Activated T-cell treated with anti-CD3 and anti-CD28 coated beads, Interleukin-2, amount 50 U/mL, for 72 hours (primary cell): Measurements from ENCODE around the gene GREB1. TPM values are rescaled to one million over a fixed set of nuclear protein-coding genes. Genes with fewer than 3 reads are reported as not detected.

Experiments
- ATAC-seq, 2 donors: fragments of 150-1000 bp; cut with Tn5 transposase; replicated peaks in 1 of 2; 2 replicates each; pipeline ENCODE4 v1.10.0; 2021; ENCODE audit warnings: moderate library complexity in 2 of 2, mild to moderate bottlenecking in 1 of 2
- DNase-seq, 2 donors: peaks; one replicate each; pipeline ENCODE4 v3.0.0; 2021 to 2022; ENCODE audit warnings: mixed read lengths in 1 of 2
- H3K27ac Mint-ChIP-seq: one replicate; pipeline ENCODE4 v1.8.0; 2022; ENCODE audit warnings: mild to moderate bottlenecking, moderate library complexity, mixed read lengths
- H3K27me3 Mint-ChIP-seq: one replicate; pipeline ENCODE4 v1.8.0; 2022; ENCODE audit warnings: low read depth, mixed read lengths
- H3K36me3 Mint-ChIP-seq, 2 donors: one replicate each; pipeline ENCODE4 v1.8.0; 2022; ENCODE audit warnings: mixed read lengths in 2 of 2, mild to moderate bottlenecking in 1 of 2; ENCODE audit not compliant: insufficient read depth in 2 of 2
- H3K4me1 Mint-ChIP-seq: one replicate; pipeline ENCODE4 v1.8.0; 2022; ENCODE audit warnings: low read depth, mixed read lengths
- H3K4me3 Mint-ChIP-seq, 2 donors: one replicate each; pipeline ENCODE4 v1.8.0; 2022; ENCODE audit warnings: mild to moderate bottlenecking in 2 of 2, mixed read lengths in 2 of 2, moderate library complexity in 2 of 2
- H3K9me3 Mint-ChIP-seq, 2 donors: one replicate each; pipeline ENCODE4 v1.8.0; 2022; ENCODE audit warnings: mixed read lengths in 2 of 2
- total RNA-seq, 2 donors: library from RNA; stranded (reverse); gene quantifications; one replicate each; pipeline ENCODE4 v1.2.3, GENCODE V29; 2022

GREB1 gene
- total RNA-seq, 2 donors from 2014 or later, result 2.2 to 2.4 TPM

GRCh38 chr2:11584525-11585056 lies 50.7 kb downstream of the GREB1 start:
- peaks cover 18% of the 10 kb centered on the region for H3K4me1 Mint-ChIP-seq
- peak; percentile 1 to 8 for ATAC-seq
- H3K36me3 Mint-ChIP-seq, result no peaks in the 10 kb centered on the region
- no peak overlapping the region for H3K4me3 Mint-ChIP-seq
- no peak overlapping the region for H3K27ac Mint-ChIP-seq
- DNase-seq, result no peak
- H3K9me3 Mint-ChIP-seq, result no peaks in the 10 kb centered on the region
- peaks cover 22% of the 10 kb centered on the region for H3K27me3 Mint-ChIP-seq

GRCh38 chr2:11585071-11585470 lies 51.2 kb downstream of the GREB1 start:
- Mint-ChIP-seq H3K27ac (no peak overlapping the region), H3K27me3 (peaks cover 22% of the 10 kb centered on the region), H3K36me3 (no peaks in the 10 kb centered on the region), H3K4me1 (peaks cover 18% of the 10 kb centered on the region), H3K9me3 (no peaks in the 10 kb centered on the region), H3K4me3 (no peak overlapping the region)
- DNase-seq (no peak), ATAC-seq (no peak)

DNA sequence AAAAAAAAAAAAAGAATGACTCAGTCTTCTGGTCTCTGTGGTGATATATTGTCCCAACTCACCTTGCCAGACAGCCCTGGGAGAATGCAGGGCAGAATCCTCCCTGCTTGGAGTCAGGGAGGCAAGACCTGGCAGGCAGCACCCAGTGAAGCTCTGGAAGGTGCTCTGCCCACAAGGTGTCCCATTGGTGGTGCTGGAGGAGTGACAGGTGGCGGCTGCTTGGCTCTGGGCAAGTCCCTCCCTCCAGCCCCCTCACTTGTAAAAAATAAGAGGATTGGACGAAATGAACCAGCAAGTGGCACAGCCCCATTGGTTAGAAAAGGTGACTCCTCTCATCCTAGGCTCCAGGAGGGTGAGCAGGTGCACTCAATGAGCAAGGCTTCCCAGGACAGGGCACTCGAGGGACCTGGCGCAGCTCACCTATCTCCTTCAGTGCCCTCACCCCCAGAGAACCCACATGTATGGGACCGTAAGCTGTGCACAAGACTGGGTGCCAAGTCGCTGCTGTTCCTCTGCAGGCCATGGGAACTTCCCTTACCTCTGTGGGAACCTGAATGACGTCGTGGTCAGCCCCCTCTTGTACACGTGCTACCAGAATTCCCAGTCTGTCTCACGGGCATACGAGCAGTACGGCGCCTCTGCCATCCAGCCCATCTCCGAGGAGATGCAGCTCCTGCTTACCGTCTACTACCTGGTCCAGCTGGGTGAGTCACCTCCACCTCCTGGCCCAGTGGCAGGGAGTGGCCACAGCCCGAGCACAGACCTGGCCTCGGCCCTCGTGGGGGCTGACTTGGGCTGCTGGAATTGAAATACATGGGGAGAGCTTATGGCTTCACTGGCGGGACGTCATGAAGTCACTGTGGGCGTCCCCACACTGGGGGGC lies 54.6 kb downstream of the GREB1 start:
- no peaks in the 10 kb centered on the region for H3K9me3 Mint-ChIP-seq
- peaks cover 10% of the 10 kb centered on the region for H3K4me1 Mint-ChIP-seq
- no peak for DNase-seq
- no peak for ATAC-seq
- H3K27ac Mint-ChIP-seq, result no peak overlapping the region
- peaks cover 22% of the 10 kb centered on the region for H3K27me3 Mint-ChIP-seq
- no peaks in the 10 kb centered on the region for H3K36me3 Mint-ChIP-seq
- no peak overlapping the region for H3K4me3 Mint-ChIP-seq

DNA sequence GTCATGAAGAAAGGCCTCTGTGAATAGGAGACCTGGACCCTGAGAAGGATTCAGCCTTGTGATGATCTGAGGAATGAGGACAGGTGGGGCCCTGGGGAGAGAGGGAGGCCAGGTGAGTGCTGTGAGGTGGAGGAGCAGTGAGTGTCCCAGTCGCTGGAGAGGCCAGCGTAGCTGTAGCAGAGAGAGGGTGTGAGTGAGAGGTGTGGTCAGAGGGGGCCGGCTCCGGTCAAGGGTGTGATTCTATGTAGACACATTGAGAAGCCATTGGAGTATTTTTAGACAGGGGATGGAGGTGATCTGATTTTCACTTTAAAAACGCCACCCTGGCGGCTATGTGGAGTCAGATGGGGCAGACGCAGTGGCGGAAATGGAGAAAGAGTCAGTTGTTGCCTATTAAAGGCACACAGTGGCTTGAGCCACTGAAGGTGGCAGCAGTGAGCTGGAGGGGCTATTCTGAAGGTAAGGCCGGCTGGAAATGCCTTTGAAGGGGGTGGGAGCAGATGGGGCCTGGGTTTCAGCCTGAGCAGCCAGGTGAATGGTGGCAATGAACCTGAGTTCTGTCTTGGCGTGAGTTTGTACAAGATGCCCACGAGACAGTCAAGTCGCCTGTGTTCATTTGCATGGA lies 55.6 kb downstream of the GREB1 start:
- ATAC-seq (no peak), DNase-seq (no peak)
- Mint-ChIP-seq H3K27ac (no peak overlapping the region), H3K27me3 (peaks cover 20% of the 10 kb centered on the region), H3K36me3 (no peaks in the 10 kb centered on the region), H3K9me3 (no peaks in the 10 kb centered on the region), H3K4me1 (peaks cover under 1% of the 10 kb centered on the region), H3K4me3 (no peak overlapping the region)

DNA sequence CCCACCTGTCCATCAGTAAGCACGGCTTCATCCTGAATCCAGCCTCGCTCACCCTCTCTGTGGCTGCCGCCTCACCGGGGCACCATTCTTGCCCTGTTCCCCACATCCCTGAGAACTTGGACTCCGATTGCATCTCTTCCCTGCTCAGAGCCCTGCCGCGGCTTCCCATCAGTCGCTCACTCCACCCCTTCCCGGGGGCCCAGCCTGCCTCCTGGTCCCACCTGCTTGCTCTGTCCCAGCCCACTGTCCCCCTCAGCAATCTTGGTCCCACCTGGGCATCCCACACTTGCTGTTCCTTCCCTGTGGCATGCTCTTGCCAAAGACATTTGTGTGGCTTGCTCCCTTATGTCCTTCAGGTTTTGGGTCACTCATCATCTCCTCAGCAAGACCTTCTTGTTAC lies 56.3 kb downstream of the GREB1 start:
- H3K27me3 Mint-ChIP-seq, result peaks cover 13% of the 10 kb centered on the region
- DNase-seq, result no peak
- no peak overlapping the region for H3K27ac Mint-ChIP-seq
- no peaks in the 10 kb centered on the region for H3K9me3 Mint-ChIP-seq
- H3K4me3 Mint-ChIP-seq, result no peak overlapping the region
- no peaks in the 10 kb centered on the region for H3K4me1 Mint-ChIP-seq
- ATAC-seq, result no peak
- no peaks in the 10 kb centered on the region for H3K36me3 Mint-ChIP-seq

- H3K9me3 Mint-ChIP-seq, result no peaks in the 10 kb centered on the region
- no peaks in the 10 kb centered on the region for H3K4me1 Mint-ChIP-seq
- peaks cover 4% of the 10 kb centered on the region for H3K27me3 Mint-ChIP-seq
- no peak overlapping the region for H3K4me3 Mint-ChIP-seq
- DNase-seq (no peak), ATAC-seq (no peak)
- no peaks in the 10 kb centered on the region for H3K36me3 Mint-ChIP-seq
- no peak overlapping the region for H3K27ac Mint-ChIP-seq
Measured at GRCh38 chr2:11591091-11591490, 57.2 kb downstream of the GREB1 start.

- H3K27ac Mint-ChIP-seq, result no peak overlapping the region
- DNase-seq, result no peak
- no peak overlapping the region for H3K4me3 Mint-ChIP-seq
- H3K27me3 Mint-ChIP-seq, result no peaks in the 10 kb centered on the region
- H3K9me3 Mint-ChIP-seq, result no peaks in the 10 kb centered on the region
- no peaks in the 10 kb centered on the region for H3K36me3 Mint-ChIP-seq
- H3K4me1 Mint-ChIP-seq, result no peaks in the 10 kb centered on the region
- no peak for ATAC-seq
Measured at GRCh38 chr2:11592671-11593574, 59.1 kb downstream of the GREB1 start.

- Mint-ChIP-seq H3K4me3 (no peak overlapping the region), H3K27me3 (no peaks in the 10 kb centered on the region), H3K27ac (no peak overlapping the region), H3K36me3 (no peaks in the 10 kb centered on the region), H3K9me3 (no peaks in the 10 kb centered on the region), H3K4me1 (no peaks in the 10 kb centered on the region)
- DNase-seq (no peak), ATAC-seq (no peak)
Measured at GRCh38 chr2:11596801-11597200, 63.0 kb downstream of the GREB1 start.

DNA sequence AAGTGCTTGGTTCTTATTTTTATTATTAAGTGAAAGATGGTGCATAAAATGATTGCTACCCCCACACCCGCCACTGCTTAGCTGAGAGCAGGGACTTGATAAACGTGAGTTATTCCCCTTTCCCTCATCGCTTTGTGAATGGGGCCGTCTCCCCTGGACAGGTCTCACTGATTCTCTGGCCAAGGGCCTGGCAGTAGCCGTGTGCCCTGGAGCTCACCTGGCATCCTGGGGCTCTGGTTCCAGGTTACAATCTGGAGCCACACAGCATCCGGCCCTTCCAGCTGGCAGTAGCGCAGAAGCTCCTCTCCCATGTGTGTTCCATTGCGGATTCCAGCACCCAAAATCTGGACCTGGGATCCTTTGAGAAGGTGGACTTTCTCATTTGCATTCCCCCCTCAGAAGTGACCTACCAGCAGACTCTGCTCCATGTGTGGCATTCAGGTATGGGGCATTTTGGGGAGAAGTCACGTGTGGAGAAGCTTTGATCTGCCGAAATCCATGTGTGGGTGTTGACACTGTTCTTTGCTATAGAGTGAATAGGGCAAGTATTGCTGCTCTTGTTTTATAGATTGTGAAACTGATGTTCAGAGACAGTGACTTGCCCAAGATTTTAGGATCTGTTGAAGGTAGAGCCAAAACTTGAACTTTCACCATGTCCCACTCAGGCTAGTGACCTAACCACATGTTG lies 63.8 kb downstream of the GREB1 start:
- no peak for DNase-seq
- Mint-ChIP-seq H3K27me3 (no peaks in the 10 kb centered on the region), H3K27ac (no peak overlapping the region), H3K4me1 (no peaks in the 10 kb centered on the region), H3K4me3 (no peak overlapping the region), H3K9me3 (no peaks in the 10 kb centered on the region), H3K36me3 (no peaks in the 10 kb centered on the region)
- ATAC-seq, result no peak

- ATAC-seq, result no peak
- Mint-ChIP-seq H3K27me3 (no peaks in the 10 kb centered on the region), H3K27ac (no peak overlapping the region), H3K9me3 (no peaks in the 10 kb centered on the region), H3K4me1 (no peaks in the 10 kb centered on the region), H3K36me3 (no peaks in the 10 kb centered on the region), H3K4me3 (no peak overlapping the region)
- DNase-seq, result no peak
Measured at GRCh38 chr2:11598228-11598731, 64.4 kb downstream of the GREB1 start.

DNA sequence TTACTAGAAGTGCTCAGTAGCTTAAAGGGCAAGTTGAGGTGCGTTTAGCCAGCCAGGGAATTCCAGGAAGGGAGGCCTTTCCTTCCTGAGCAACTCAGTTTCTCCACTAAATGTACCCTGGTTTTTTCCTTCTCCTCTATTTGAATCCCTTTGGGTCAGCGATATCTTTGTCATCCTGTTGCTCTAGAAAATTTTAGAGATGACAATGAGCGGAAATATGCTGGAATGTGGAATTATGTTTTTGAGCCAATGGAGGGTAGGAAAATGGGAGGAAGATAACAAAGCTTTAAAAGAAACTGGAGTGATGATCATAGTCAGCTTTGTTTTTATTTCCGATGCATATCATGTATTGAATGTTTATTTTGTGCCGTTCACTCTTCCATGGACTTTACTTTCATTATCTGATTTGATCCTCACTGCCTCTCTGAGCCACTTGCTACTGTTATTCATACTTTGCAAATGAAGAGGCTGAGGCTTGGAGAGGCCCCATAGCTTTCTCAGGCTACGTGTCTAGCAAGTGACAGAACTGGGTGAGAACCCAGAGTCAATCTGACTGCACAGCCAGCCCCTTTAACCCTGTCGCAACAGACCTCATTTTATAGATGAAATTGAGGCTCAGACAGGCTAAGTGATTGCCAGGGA lies 68.8 kb downstream of the GREB1 start:
- no peaks in the 10 kb centered on the region for H3K9me3 Mint-ChIP-seq
- DNase-seq (no peak), ATAC-seq (no peak)
- no peaks in the 10 kb centered on the region for H3K36me3 Mint-ChIP-seq
- no peaks in the 10 kb centered on the region for H3K4me1 Mint-ChIP-seq
- no peak overlapping the region for H3K27ac Mint-ChIP-seq
- H3K4me3 Mint-ChIP-seq, result no peak overlapping the region
- no peaks in the 10 kb centered on the region for H3K27me3 Mint-ChIP-seq

DNA sequence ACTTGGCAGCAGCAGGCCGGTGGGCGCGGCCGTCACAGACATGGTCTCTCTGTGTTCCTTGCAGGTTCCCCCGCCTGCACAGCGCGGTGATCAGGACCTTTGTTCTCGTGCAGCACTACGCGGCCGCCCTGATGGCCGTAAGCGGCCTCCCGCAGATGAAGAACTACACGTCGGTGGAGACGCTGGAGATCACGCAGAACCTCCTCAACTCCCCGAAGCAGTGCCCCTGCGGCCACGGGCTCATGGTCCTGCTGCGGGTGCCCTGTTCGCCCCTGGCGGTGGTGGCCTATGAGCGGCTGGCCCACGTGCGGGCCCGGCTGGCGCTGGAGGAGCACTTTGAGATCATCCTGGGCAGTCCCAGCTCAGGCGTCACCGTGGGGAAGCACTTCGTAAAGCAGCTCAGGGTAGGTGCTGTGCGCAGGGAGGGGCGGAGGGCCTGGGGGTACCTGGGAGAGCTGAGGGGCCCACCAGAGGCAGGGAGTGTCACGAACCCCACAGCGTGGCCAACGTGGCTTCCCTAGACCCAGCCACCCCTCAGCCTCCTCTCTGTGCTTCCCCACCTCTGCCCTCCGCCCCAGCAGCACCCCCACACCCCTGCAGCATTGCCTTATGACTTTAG lies 76.9 kb downstream of the GREB1 start:
- Mint-ChIP-seq H3K9me3 (no peaks in the 10 kb centered on the region), H3K27ac (no peak overlapping the region), H3K4me1 (no peaks in the 10 kb centered on the region), H3K27me3 (no peaks in the 10 kb centered on the region), H3K4me3 (no peak overlapping the region), H3K36me3 (no peaks in the 10 kb centered on the region)
- DNase-seq (no peak), ATAC-seq (no peak)
